AG04450 (cell line): ENCODE data around the gene MTG2. TPM values are rescaled to one million over a fixed set of nuclear protein-coding genes. Genes with fewer than 3 reads are reported as not detected.
A peak's percentile ranks its signal among the peaks of the same experiment; 100 is the strongest.

Experiments used
- CTCF ChIA-PET: fragments of 300-600, 350-600 bp; formaldehyde crosslinking; extraction: SDS; loops from one replicate; lab custom pipeline; 2022; ENCODE audit warnings: antibody characterized with exemption, inconsistent platforms; lab: Charles Lee
- POLR2A ChIA-PET: fragments of 350-600 bp; formaldehyde crosslinking; extraction: SDS; loops from one replicate; lab custom pipeline; 2021; ENCODE audit warnings: antibody characterized with exemption, inconsistent platforms; lab: Yijun Ruan, JAX
- DNase-seq: peaks from one replicate; pipeline ENCODE4 v3.0.0-alpha.2; 2011; ENCODE audit warnings: low read depth, low spot score
- H3K27ac ChIP-seq: one replicate; pipeline ENCODE4 v1.5.1; 2012; ENCODE audit warnings: low read depth, low read length, control low read depth
- H3K27me3 ChIP-seq: one replicate; pipeline ENCODE4 v1.6.0; 2012; ENCODE audit warnings: low read length; ENCODE audit not compliant: control insufficient read depth, insufficient read depth
- H3K4me3 ChIP-seq: 2 replicates; pipeline ENCODE4 v1.5.1; 2011; ENCODE audit warnings: mild to moderate bottlenecking, low read depth, low read length, control low read depth
- H3K9me3 ChIP-seq: 2 replicates; pipeline ENCODE4 v1.5.1; 2012; ENCODE audit warnings: low read length; ENCODE audit not compliant: control insufficient read depth, insufficient read depth
- polyA plus RNA-seq: library from polyadenylated mRNA; depleted of rRNA; stranded (reverse); fragments of >200 nt; gene quantifications from 2 replicates; pipeline ENCODE4 v1.2.3, GENCODE V29; 2011
- TF ChIP-seq, protein P1 (sequence below): IDR thresholded peaks from 2 replicates; pipeline ENCODE4 v1.5.1; 2011; ENCODE audit warnings: low read depth, low read length, control low read depth, inconsistent platforms

MTG2 gene
- polyA plus RNA-seq, 1 experiment, result 15.6 TPM

DNA sequence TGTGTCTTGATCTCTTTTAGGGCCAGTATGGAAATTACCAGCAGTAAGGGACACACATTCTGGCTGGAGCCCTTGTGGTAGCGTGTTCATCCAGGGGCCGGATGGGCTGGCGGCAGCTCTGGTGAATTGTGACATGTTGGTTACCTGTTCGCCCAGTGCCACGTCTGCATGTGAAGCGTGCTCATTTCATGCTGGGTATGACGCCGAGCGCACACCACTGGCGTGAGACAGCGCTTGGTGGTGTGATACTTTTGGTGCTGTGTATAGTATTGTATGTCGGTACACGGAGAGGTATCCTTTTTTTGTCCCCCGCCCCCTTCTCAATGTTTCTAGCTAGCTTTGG, 3.7 kb upstream of the MTG2 start:
- DNase-seq, result no peak
- H3K27ac ChIP-seq, result no peak overlapping the region
- TF ChIP-seq, protein P1, sequence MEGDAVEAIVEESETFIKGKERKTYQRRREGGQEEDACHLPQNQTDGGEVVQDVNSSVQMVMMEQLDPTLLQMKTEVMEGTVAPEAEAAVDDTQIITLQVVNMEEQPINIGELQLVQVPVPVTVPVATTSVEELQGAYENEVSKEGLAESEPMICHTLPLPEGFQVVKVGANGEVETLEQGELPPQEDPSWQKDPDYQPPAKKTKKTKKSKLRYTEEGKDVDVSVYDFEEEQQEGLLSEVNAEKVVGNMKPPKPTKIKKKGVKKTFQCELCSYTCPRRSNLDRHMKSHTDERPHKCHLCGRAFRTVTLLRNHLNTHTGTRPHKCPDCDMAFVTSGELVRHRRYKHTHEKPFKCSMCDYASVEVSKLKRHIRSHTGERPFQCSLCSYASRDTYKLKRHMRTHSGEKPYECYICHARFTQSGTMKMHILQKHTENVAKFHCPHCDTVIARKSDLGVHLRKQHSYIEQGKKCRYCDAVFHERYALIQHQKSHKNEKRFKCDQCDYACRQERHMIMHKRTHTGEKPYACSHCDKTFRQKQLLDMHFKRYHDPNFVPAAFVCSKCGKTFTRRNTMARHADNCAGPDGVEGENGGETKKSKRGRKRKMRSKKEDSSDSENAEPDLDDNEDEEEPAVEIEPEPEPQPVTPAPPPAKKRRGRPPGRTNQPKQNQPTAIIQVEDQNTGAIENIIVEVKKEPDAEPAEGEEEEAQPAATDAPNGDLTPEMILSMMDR, result no peak
- ChIA-PET CTCF (no interaction called here), POLR2A (no interaction called here)
- no peaks in the 10 kb centered on the region; the same call in 1 of the 2 replicates for H3K9me3 ChIP-seq
- no peak overlapping the region for H3K4me3 ChIP-seq
- no peaks in the 10 kb centered on the region for H3K27me3 ChIP-seq

DNA sequence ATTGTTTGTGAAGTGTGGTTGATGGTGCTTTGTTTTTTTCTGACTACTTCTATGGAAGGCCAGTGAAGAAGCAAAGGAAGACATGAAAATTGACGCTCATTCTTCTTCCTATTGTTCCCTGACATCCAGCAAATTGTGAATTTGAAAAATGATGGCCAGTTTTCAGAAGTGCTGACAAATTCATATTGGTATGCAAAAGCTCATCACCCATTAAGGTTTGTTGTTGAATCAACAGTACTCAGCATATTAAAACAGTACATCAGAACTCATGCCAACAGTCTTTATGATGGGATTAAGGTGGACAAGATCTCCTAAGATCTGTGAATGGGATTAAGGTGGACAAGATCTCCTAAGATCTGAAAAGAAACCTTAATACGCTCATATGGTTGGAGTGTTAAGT, 1.0 kb upstream of the MTG2 start:
- TF ChIP-seq, protein P1, result no peak
- DNase-seq, result no peak
- Histone ChIP-seq H3K9me3 (no peaks in the 10 kb centered on the region; the same call in 1 of the 2 replicates), H3K4me3 (peak overlapping the region; percentile 66), H3K27me3 (no peaks in the 10 kb centered on the region), H3K27ac (no peak overlapping the region)
- POLR2A ChIA-PET, result no interaction called here
- CTCF ChIA-PET, result interaction anchor here (0.5 kb wide), 1 partner anchor 1790 kb away, joined by 3 read pairs; no protein-coding TSS in a partner anchor

DNA sequence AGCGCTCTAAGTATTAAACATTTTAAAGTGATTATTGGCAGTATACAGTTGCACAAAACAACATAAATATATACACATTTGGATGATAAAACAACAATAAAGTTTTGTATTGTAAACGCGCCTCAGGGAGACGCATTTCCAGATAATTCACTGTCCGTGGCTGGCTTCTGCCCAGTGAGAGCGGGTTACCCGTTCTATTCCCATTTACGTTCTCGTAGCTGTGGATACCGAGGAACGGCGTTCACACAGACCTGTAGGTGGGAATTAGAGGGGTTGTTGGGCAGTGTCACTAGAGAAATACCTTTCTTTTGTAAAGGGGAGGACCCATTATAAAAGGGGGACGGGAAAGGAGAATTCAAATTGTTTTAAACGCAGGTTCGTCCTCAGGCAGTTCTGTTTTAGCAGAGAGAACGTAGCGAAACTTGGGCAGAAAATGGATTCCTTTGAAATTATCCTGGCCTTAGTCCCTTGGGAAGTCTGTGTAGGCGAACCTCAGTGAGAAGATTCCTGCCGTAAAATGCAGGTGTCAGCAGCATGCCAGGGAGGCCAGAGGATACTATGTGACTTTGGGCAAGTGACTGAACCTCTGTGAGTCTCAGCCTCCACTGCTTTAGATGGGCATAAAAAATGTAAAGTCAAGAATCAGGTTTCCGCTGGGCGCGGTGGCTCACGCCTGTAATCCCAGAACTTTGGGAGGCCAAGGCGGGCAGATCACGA, 756 bp downstream of the MTG2 start:
- Histone ChIP-seq H3K27me3 (no peaks in the 10 kb centered on the region), H3K27ac (peak overlapping the region; percentile 66), H3K4me3 (peak overlapping the region; percentile 66), H3K9me3 (no peaks in the 10 kb centered on the region; the same call in 1 of the 2 replicates)
- ChIA-PET CTCF (interaction anchor here (1.0 kb wide), 1 partner anchor 173 kb away, joined by 4 read pairs; no protein-coding TSS in a partner anchor), POLR2A (no interaction called here)
- no peak for DNase-seq
- TF ChIP-seq, protein P1, result no peak

DNA sequence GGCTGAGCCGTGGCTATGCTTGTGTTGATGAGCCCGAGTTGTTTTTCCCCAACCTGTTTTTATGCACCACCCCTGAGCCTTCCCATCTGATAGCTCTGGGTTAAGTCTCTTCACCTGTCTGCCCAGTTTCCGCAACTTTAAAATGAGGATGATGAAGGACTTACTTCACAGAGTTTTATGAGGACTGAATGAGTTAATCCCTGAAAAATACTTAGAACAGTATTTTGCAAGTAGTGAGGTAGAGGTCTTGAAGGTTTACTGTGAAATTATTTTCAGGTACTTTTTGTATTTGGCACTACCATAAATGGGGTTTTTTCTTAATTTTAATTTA, 3.2 kb downstream of the MTG2 start:
- Histone ChIP-seq H3K27ac (no peak overlapping the region), H3K4me3 (no peak overlapping the region), H3K27me3 (no peaks in the 10 kb centered on the region), H3K9me3 (no peaks in the 10 kb centered on the region; the same call in 1 of the 2 replicates)
- no peak for DNase-seq
- TF ChIP-seq, protein P1, result no peak
- CTCF ChIA-PET, result no interaction called here
- POLR2A ChIA-PET, result no interaction called here
